ENCODE data around the gene PYGM.

The PYGM gene

GRCh38 chr11:64745189-64745520 lies 14.6 kb downstream of the PYGM start:
- TF ChIP-seq TAF1 (IDR thresholded peaks at IDR 0.05; ENCODE audit: borderline replicate concordance, insufficient read depth, low read length) (no peak), SIN3A (IDR thresholded peaks at IDR 0.05; ENCODE audit: borderline replicate concordance, insufficient read depth, low read length) (no peak), REST (IDR thresholded peaks at IDR 0.05; ENCODE audit: insufficient read depth in 1 of 2, low read depth in 2 of 2, low read length in 2 of 2) (no peak), POLR2AphosphoS5 (IDR thresholded peaks at IDR 0.05; ENCODE audit: low read depth, low read length) (no peak), FOXP2 (optimal IDR thresholded peaks at IDR 0.05; ENCODE audit: borderline replicate concordance, extremely low read depth, extremely low read length, insufficient read depth) (no peak)

DNA sequence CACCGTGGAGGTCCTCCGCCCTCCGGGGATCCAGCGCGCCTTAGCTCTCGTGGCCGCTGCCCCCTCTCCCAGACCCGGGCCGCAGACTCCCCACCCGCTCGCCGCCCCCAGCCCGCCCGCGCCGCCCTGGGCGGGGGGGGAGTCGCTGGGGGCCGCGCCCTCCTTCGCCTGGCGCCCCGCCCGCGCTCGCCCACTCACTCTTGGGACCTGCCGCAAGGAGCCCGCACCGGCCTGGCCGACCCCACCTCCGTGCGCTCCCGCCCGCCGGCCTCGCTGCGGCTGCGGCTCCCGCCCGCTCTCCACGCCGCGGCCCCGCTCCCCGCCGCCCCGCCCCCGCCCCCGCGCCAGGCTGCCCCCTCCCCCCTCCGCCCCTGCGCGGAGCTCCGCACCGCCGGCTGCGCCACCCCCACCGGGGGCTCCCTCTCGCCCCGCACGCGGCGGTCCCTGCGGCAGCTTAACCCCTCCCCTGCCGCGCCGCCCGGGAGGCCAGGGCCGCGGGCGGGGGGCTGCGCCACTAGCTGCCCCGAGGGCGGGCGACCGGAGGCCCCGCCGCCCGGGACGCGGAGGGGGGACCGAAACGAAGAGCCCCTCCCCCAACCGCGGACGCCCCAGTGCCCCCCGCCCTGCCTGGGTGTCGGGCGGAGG lies 15.1 kb downstream of the PYGM start:
- TF ChIP-seq SIN3A (IDR thresholded peaks at IDR 0.05; ENCODE audit: borderline replicate concordance, insufficient read depth, low read length) (no peak), TAF1 (IDR thresholded peaks at IDR 0.05; ENCODE audit: borderline replicate concordance, insufficient read depth, low read length) (no peak), FOXP2 (optimal IDR thresholded peaks at IDR 0.05; ENCODE audit: borderline replicate concordance, extremely low read depth, extremely low read length, insufficient read depth) (no peak), REST (IDR thresholded peaks at IDR 0.05; ENCODE audit: insufficient read depth in 1 of 2, low read depth in 2 of 2, low read length in 2 of 2) (no peak), POLR2AphosphoS5 (IDR thresholded peaks at IDR 0.05; ENCODE audit: low read depth, low read length) (no peak)

GRCh38 chr11:64743591-64744543 lies 15.9 kb downstream of the PYGM start, which contains the start of gene RASGRP2:
TSS of gene RASGRP2 (minus strand) at chr11:64744142. CDS start at chr11:64742866, 1,276 bp downstream.
- no peak for TF ChIP-seq FOXP2 (optimal IDR thresholded peaks at IDR 0.05; ENCODE audit: borderline replicate concordance, extremely low read depth, extremely low read length, insufficient read depth)
- TF ChIP-seq REST (IDR thresholded peaks at IDR 0.05; ENCODE audit: insufficient read depth in 1 of 2, low read depth in 2 of 2, low read length in 2 of 2): no peak
- TF ChIP-seq POLR2AphosphoS5 (IDR thresholded peaks at IDR 0.05; ENCODE audit: low read depth, low read length): no peak
- no peak for TF ChIP-seq SIN3A (IDR thresholded peaks at IDR 0.05; ENCODE audit: borderline replicate concordance, insufficient read depth, low read length)
- no peak for TF ChIP-seq TAF1 (IDR thresholded peaks at IDR 0.05; ENCODE audit: borderline replicate concordance, insufficient read depth, low read length)

GRCh38 chr11:64742889-64743590 lies 16.7 kb downstream of the PYGM start:
- TF ChIP-seq FOXP2 (optimal IDR thresholded peaks at IDR 0.05; ENCODE audit: borderline replicate concordance, extremely low read depth, extremely low read length, insufficient read depth) (peak; percentile 68), POLR2AphosphoS5 (IDR thresholded peaks at IDR 0.05; ENCODE audit: low read depth, low read length) (no peak)

Data from PFSK-1 (cell line).